LNCaP clone FGC (cell line): ENCODE data around the gene AQP11.
"Not testable (repeated sequence)": the region's sequence is repeated elsewhere in the genome, so short reads cannot be mapped to it uniquely, and the experiment has no call there.

Experiments used
- DNase-seq: peaks from one replicate; pipeline ENCODE4 v3.0.0-alpha.2; 2011; ENCODE audit warnings: low read depth
- H3K4me3 ChIP-seq: 2 replicates; pipeline ENCODE4 v1.5.1; 2011; ENCODE audit warnings: mild to moderate bottlenecking, low read depth, low read length, control low read depth
- CTCF ChIP-seq: IDR thresholded peaks from 2 replicates; pipeline ENCODE4 v1.5.1; 2012; ENCODE audit warnings: mild to moderate bottlenecking; ENCODE audit not compliant: control insufficient read depth, insufficient read depth; ENCODE audit errors: extremely low read depth

Gene AQP11

GRCh38 chr11:77589521-77590193 lies at the start of gene AQP11:
AQP11 (plus strand) TSS chr11:77589953; CDS start chr11:77589993, 40 bp downstream.
- peak within 1 kb of the TSS; percentile 65 for H3K4me3 ChIP-seq
- DNase-seq: peak; percentile 72
- TF ChIP-seq CTCF: no peak

- H3K4me3 ChIP-seq: no peak overlapping the region
- no peak for DNase-seq
- TF ChIP-seq CTCF: no peak
These were observed 47.5 kb upstream of the AQP11 start for GRCh38 chr11:77542296-77542695.

GRCh38 chr11:77547047-77547836 lies 42.5 kb upstream of the AQP11 start:
- H3K4me3 ChIP-seq: no peak overlapping the region
- DNase-seq: no peak
- no peak for TF ChIP-seq CTCF

- H3K4me3 ChIP-seq: no peak overlapping the region
- TF ChIP-seq CTCF: peak; percentile 66
- DNase-seq: peak; percentile 41
These were observed 41.7 kb upstream of the AQP11 start for GRCh38 chr11:77547863-77548551.

GRCh38 chr11:77548552-77549445 lies 41.0 kb upstream of the AQP11 start:
- no peak overlapping the region for H3K4me3 ChIP-seq
- no peak for DNase-seq
- no peak for TF ChIP-seq CTCF

- H3K4me3 ChIP-seq, DNase-seq: not testable (repeated sequence)
These were observed 38.3 kb upstream of the AQP11 start for GRCh38 chr11:77551426-77551825.
